H54 (cell line): ENCODE results near the gene GTF2F2.
"Not testable (repeated sequence)": the region's sequence is repeated elsewhere in the genome, so short reads cannot be mapped to it uniquely, and the experiment has no call there.

Experiments used
- DNase-seq: peaks from one replicate; pipeline ENCODE4 v3.0.0; 2011; ENCODE audit warnings: low spot score, mixed read lengths; ENCODE audit not compliant: insufficient read length
- FAIRE-seq: peaks from 3 replicates; lab custom pipeline; 2011; peaks lifted over from hg19 to GRCh38; lab: Jason Lieb, UNC
- POLR2A ChIP-seq: IDR thresholded peaks from 2 replicates; pipeline ENCODE4 v1.6.1; 2011; ENCODE audit warnings: low read depth, mild to moderate bottlenecking, low read length

The GTF2F2 gene

GRCh38 chr13:45180713-45181601 is 60.6 kb downstream of the GTF2F2 start:
- peak; percentile 78 for FAIRE-seq
- TF ChIP-seq POLR2A = no peak
- DNase-seq = no peak

GRCh38 chr13:45184693-45185092 is 64.4 kb downstream of the GTF2F2 start:
- DNase-seq (no peak), FAIRE-seq (no peak)
- TF ChIP-seq POLR2A = no peak

GRCh38 chr13:45185286-45185685 is 65.0 kb downstream of the GTF2F2 start:
- no peak for TF ChIP-seq POLR2A
- DNase-seq = no peak
- FAIRE-seq = no peak

- FAIRE-seq, DNase-seq: not testable (repeated sequence)
Measured at GRCh38 chr13:45189077-45189476, 68.8 kb downstream of the GTF2F2 start.

- FAIRE-seq = peak; percentile 82
- not testable (repeated sequence) for DNase-seq
Measured at GRCh38 chr13:45189511-45189910, 69.2 kb downstream of the GTF2F2 start.

GRCh38 chr13:45191874-45192273 is 71.6 kb downstream of the GTF2F2 start:
- FAIRE-seq (no peak), DNase-seq (no peak)
- no peak for TF ChIP-seq POLR2A

GRCh38 chr13:45194081-45194939 is 74.0 kb downstream of the GTF2F2 start:
- no peak for TF ChIP-seq POLR2A
- DNase-seq (no peak), FAIRE-seq (peak; percentile 23)

GRCh38 chr13:45195421-45195820 is 75.1 kb downstream of the GTF2F2 start:
- TF ChIP-seq POLR2A = no peak
- DNase-seq = no peak
- FAIRE-seq = peak; percentile 45

- FAIRE-seq = no peak
- no peak for TF ChIP-seq POLR2A
- DNase-seq = no peak
Measured at GRCh38 chr13:45196096-45196495, 75.8 kb downstream of the GTF2F2 start.

- no peak for TF ChIP-seq POLR2A
- FAIRE-seq = peak; percentile 99
- peak; percentile 11 for DNase-seq
Measured at GRCh38 chr13:45196622-45197021, 76.3 kb downstream of the GTF2F2 start.

- DNase-seq (no peak), FAIRE-seq (no peak)
- no peak for TF ChIP-seq POLR2A
Measured at GRCh38 chr13:45198041-45198440, 77.7 kb downstream of the GTF2F2 start.

- DNase-seq = no peak
- FAIRE-seq = no peak
- TF ChIP-seq POLR2A = no peak
Measured at GRCh38 chr13:45198924-45199323, 78.6 kb downstream of the GTF2F2 start.

- no peak for TF ChIP-seq POLR2A
- DNase-seq (no peak), FAIRE-seq (no peak)
Measured at GRCh38 chr13:45199711-45200110, 79.4 kb downstream of the GTF2F2 start.

- FAIRE-seq (no peak), DNase-seq (no peak)
- no peak for TF ChIP-seq POLR2A
Measured at GRCh38 chr13:45200701-45201232, 80.5 kb downstream of the GTF2F2 start, which contains the start of gene KCTD4. TSS of gene KCTD4 (minus strand) at chr13:45201045. CDS start at chr13:45194567, 6,478 bp downstream.

- no peak for FAIRE-seq
- no peak for TF ChIP-seq POLR2A
- no peak for DNase-seq
Measured at GRCh38 chr13:45205124-45205523, 84.8 kb downstream of the GTF2F2 start.
